Panc1 (cell line): ENCODE data around the gene LGI4. TPM values are rescaled to one million over a fixed set of nuclear protein-coding genes. Genes with fewer than 3 reads are reported as not detected.

ENCODE experiments used
- ATAC-seq: fragments of 200-7000 bp; cut with Tn5 transposase; 2 replicates; pipeline ENCODE4 v1.9.1; 2020; ENCODE audit warnings: mild to moderate bottlenecking, moderate library complexity
- BruUV-seq: library from RNA; stranded (reverse); fragments of 400-500 nt; replicated peaks from 2 replicates; lab custom pipeline; 2021; lab: Mats Ljungman, UMichigan
- CTCF ChIA-PET: fragments of 300-600 bp; sonication (Branson Sonifier 250); formaldehyde crosslinking; loops from one replicate; lab custom pipeline; 2022; ENCODE audit warnings: antibody characterized with exemption; lab: Charles Lee
- POLR2A ChIA-PET: fragments of 300-600 bp; sonication (Branson Sonifier 250); formaldehyde crosslinking; loops from one replicate; lab custom pipeline; 2022; ENCODE audit warnings: antibody characterized with exemption; lab: Charles Lee
- DNase-seq: peaks from one replicate; pipeline ENCODE4 v3.0.0-alpha.2; 2010; ENCODE audit warnings: low read depth, low spot score
- H3K27ac ChIP-seq: 2 replicates; pipeline ENCODE4 v1.5.1; 2011; ENCODE audit warnings: mild to moderate bottlenecking, low read length, inconsistent platforms
- H3K27me3 ChIP-seq: fragments of 200-500 bp; sonication (Bioruptor generic); 2 replicates; pipeline ENCODE4 v1.6.0; 2014; ENCODE audit warnings: low read length, inconsistent platforms; ENCODE audit not compliant: control insufficient read depth, insufficient read depth
- H3K36me3 ChIP-seq: fragments of 200-500 bp; sonication (Bioruptor generic); 2 replicates; pipeline ENCODE4 v1.5.1; 2014; ENCODE audit warnings: inconsistent platforms, mild to moderate bottlenecking, low read length, moderate library complexity; ENCODE audit not compliant: control insufficient read depth, insufficient read depth
- H3K4me1 ChIP-seq: 2 replicates; pipeline ENCODE4 v1.5.1; 2011; ENCODE audit warnings: inconsistent platforms, mild to moderate bottlenecking, low read length, moderate library complexity; ENCODE audit not compliant: control insufficient read depth, insufficient read depth
- H3K4me3 ChIP-seq, 2 experiments: 2 replicates each; pipeline ENCODE4 v1.5.1; 2011 to 2012; ENCODE audit warnings: low read depth in 2 of 2, low read length in 2 of 2, mild to moderate bottlenecking in 2 of 2, inconsistent platforms in 1 of 2, moderate library complexity in 1 of 2
- H3K9me3 ChIP-seq: fragments of 200-500 bp; sonication (Bioruptor generic); 2 replicates; pipeline ENCODE4 v1.5.1; 2014; ENCODE audit warnings: low read depth, mild to moderate bottlenecking, inconsistent platforms, low read length, moderate library complexity; ENCODE audit not compliant: control insufficient read depth, insufficient read depth
- CTCF ChIP-seq: fragments of 450-650 bp; IDR thresholded peaks from 2 replicates; pipeline ENCODE4 v1.5.1; 2017; ENCODE audit warnings: mild to moderate bottlenecking
- POLR2AphosphoS5 ChIP-seq: IDR thresholded peaks from 2 replicates; pipeline ENCODE4 v1.6.1; 2012; ENCODE audit warnings: mild to moderate bottlenecking, low read depth, low read length, moderate library complexity
- SIN3A ChIP-seq: IDR thresholded peaks from 2 replicates; pipeline ENCODE4 v1.6.1; 2012; ENCODE audit warnings: low read depth, mild to moderate bottlenecking, low read length, moderate library complexity, borderline replicate concordance; ENCODE audit not compliant: insufficient read depth
- TCF7L2 ChIP-seq: IDR thresholded peaks from 2 replicates; pipeline ENCODE4 v1.6.1; 2011; ENCODE audit warnings: mild to moderate bottlenecking, low read depth, low read length, inconsistent platforms
- in situ Hi-C: cut with HindIII; loops from 2 replicates; pipeline ENCODE4 v1.10.0; 2016; ENCODE audit warnings: low sequenced_read_pairs, low pct_unique_long_range_greater_than_20kb
- intact Hi-C: fragments of 100-400 bp; cut with micrococcal nuclease; formaldehyde crosslinking; loops from one replicate; pipeline ENCODE4 v1.10.0; 2022; ENCODE audit not compliant: unreplicated experiment
- total RNA-seq: library from RNA; stranded (reverse); gene quantifications from one replicate; pipeline ENCODE4 v1.2.1, GENCODE V29; 2021; ENCODE audit not compliant: unreplicated experiment
- TF ChIP-seq, protein P1 (sequence below), 2 experiments: IDR thresholded peaks; 2 replicates each; pipeline ENCODE4 v1.6.1; 2011 to 2012; ENCODE audit warnings: low read depth in 2 of 2, control low read depth in 1 of 2, low read length in 1 of 2, mild to moderate bottlenecking in 1 of 2, moderate library complexity in 1 of 2; ENCODE audit not compliant: insufficient read depth in 1 of 2

LGI4 gene
- total RNA-seq, 1 experiment from 2014 or later: 0.18 TPM

DNA sequence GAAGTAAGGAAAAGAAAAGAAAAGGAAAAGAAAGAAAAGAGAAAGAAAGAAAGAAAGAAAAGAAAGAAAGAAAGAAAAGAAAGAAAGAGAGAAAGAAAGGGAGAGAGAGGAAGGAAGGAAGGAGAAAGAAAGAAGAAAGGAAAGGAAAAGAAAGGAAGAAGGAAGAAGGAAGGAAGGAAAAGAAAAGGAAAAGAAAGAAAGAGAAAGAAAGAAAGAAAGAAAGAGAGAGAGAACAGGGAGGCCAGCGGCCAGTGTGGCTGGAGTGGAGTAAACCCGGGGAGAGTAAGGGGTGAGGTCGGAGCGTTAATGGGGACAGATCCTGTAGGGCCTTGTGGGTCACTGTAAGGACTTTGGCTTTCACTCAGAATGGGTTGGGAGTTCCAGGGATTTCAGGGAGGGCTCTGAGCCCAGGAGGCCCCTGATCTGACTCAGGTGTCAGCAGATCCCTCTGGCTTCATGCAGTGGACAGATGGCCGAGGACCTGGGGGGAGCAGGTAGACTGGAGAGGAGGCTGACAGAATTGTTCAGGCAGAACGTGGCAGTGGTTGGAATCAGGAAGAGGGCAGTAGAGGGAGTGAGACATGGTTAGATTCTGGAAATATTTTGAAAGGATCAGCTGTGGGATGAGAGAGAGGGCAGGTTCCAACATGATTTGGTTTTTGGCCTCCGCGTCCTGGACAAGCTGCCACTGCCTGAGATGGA, 39.0 kb downstream of the LGI4 start:
- in situ Hi-C loops (no loop called here), intact Hi-C loops (loop anchor here (10.0 kb wide), 1 partner anchor 51 kb away; the partner anchor contains the start of gene HPN)
- ChIA-PET POLR2A (interaction anchor here (0.5 kb wide), 1 partner anchor 302 kb away, joined by 6 read pairs; no protein-coding TSS in a partner anchor), CTCF (no interaction called here)
- TF ChIP-seq POLR2AphosphoS5: no peak
- no peak for TF ChIP-seq CTCF
- no peak for TF ChIP-seq SIN3A
- TF ChIP-seq, protein P1, sequence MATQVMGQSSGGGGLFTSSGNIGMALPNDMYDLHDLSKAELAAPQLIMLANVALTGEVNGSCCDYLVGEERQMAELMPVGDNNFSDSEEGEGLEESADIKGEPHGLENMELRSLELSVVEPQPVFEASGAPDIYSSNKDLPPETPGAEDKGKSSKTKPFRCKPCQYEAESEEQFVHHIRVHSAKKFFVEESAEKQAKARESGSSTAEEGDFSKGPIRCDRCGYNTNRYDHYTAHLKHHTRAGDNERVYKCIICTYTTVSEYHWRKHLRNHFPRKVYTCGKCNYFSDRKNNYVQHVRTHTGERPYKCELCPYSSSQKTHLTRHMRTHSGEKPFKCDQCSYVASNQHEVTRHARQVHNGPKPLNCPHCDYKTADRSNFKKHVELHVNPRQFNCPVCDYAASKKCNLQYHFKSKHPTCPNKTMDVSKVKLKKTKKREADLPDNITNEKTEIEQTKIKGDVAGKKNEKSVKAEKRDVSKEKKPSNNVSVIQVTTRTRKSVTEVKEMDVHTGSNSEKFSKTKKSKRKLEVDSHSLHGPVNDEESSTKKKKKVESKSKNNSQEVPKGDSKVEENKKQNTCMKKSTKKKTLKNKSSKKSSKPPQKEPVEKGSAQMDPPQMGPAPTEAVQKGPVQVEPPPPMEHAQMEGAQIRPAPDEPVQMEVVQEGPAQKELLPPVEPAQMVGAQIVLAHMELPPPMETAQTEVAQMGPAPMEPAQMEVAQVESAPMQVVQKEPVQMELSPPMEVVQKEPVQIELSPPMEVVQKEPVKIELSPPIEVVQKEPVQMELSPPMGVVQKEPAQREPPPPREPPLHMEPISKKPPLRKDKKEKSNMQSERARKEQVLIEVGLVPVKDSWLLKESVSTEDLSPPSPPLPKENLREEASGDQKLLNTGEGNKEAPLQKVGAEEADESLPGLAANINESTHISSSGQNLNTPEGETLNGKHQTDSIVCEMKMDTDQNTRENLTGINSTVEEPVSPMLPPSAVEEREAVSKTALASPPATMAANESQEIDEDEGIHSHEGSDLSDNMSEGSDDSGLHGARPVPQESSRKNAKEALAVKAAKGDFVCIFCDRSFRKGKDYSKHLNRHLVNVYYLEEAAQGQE (IDR thresholded peaks at IDR 0.05; ENCODE audit: insufficient read depth in 1 of 2, low read depth in 2 of 2, low read length in 1 of 2): no peak
- TF ChIP-seq TCF7L2: no peak
- Histone ChIP-seq H3K4me1 (peaks cover 1% of the 10 kb centered on the region), H3K36me3 (no peaks in the 10 kb centered on the region), H3K27me3 (no peaks in the 10 kb centered on the region), H3K9me3 (no peaks in the 10 kb centered on the region), H3K27ac (no peak overlapping the region), H3K4me3 (no peak overlapping the region)
- no peak for DNase-seq
- ATAC-seq: no peak
- BruUV-seq: no TSS peak

GRCh38 chr19:35094656-35095055, 40.2 kb downstream of the LGI4 start:
- POLR2A ChIA-PET: no interaction called here
- CTCF ChIA-PET: no interaction called here
- ATAC-seq: no peak
- Histone ChIP-seq H3K9me3 (no peaks in the 10 kb centered on the region), H3K27me3 (no peaks in the 10 kb centered on the region), H3K27ac (no peak overlapping the region), H3K4me1 (peaks cover 8% of the 10 kb centered on the region), H3K36me3 (no peaks in the 10 kb centered on the region), H3K4me3 (no peak overlapping the region)
- no peak for DNase-seq
- no TSS peak for BruUV-seq
- TF ChIP-seq POLR2AphosphoS5 (no peak), SIN3A (no peak), TCF7L2 (no peak), CTCF (no peak)
- TF ChIP-seq, protein P1 (IDR thresholded peaks at IDR 0.05; ENCODE audit: insufficient read depth in 1 of 2, low read depth in 2 of 2, low read length in 1 of 2): no peak
- in situ Hi-C loops (no loop called here), intact Hi-C loops (loop anchor here (5.0 to 10.0 kb wide), 2 partner anchors 50 to 122 kb away; partner anchors contain the start of gene HPN)
